ENCODE measurements around the gene BDKRB1. TPM values are rescaled to one million over a fixed set of nuclear protein-coding genes. Genes with fewer than 3 reads are reported as not detected.

Gene BDKRB1
- total and polyA plus RNA-seq, 9 of the 15 experiments (the other 6 are each of a cell fraction or from before 2014, with no cell fraction given): 0.06 to 0.23 (median 0.09) TPM; not detected in 1

DNA sequence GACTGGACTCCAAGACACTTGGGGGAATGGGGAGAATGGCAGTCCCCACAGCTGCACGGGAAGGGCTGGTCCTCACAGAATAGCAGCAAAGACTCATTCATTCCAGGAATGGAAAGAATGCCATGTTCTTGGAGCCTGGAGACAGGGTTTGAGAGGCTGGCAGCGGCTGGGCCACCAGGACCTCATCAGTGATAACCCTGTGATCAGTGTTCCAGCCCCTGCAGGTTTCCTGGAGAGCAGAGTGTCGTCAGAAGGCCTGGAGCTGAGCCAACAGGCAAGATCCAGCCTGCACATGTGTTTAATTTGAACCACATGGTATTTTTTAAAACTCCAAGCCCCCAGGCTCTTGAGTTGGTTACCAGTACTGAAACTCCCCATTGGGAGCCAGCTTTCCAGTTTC is 11.3 kb downstream of the BDKRB1 start (continued):
- TF ChIP-seq ZSCAN29 (IDR thresholded peaks at IDR 0.05) (no peak), ADNP (tag; IDR thresholded peaks at IDR 0.05) (no peak)

GRCh38 chr14:96267916-96268315 is 11.9 kb downstream of the BDKRB1 start:
- ChIA-PET POLR2A (no interaction called here), CTCF (ENCODE audit: low intra/inter-chr PET ratio) (no interaction called here)
- H3K4me1 ChIP-seq (replicated peaks in 1 of 2; ENCODE audit: control insufficient read depth in 2 of 2, insufficient read depth in 2 of 2, low read length in 2 of 2): peaks cover 0 to 4% of the 10 kb centered on the region in 2 experiments; a peak in 2 of 5 replicates
- no peaks in the 10 kb centered on the region for H3K9me3 ChIP-seq (replicated peaks; ENCODE audit: control insufficient read depth, insufficient read depth, low read depth, low read length)
- H3K9me1 ChIP-seq (ENCODE audit: control insufficient read depth, insufficient read depth, low read length): no peaks in the 10 kb centered on the region
- BruUV-seq (replicated peaks): no TSS peak
- H3K4me2 ChIP-seq (ENCODE audit: insufficient read depth, low read length): no peak overlapping the region
- WGBS (ENCODE audit: insufficient coverage, low coverage, missing lambda C conversion rate): 0% methylated on average over 4 of the region's 5 CpGs
- H4K20me1 ChIP-seq (replicated peaks; ENCODE audit: control insufficient read depth, insufficient read depth, low read length): no peaks in the 10 kb centered on the region
- H2AFZ ChIP-seq (ENCODE audit: low read depth, low read length): no peak overlapping the region
- H3K27me3 ChIP-seq (ENCODE audit: control insufficient read depth in 2 of 2, insufficient read depth in 2 of 2, low read length in 2 of 2): peaks cover 3 to 45% of the 10 kb centered on the region in 2 experiments; a peak in 4 of 5 replicates
- H3K4me3 ChIP-seq: no peak overlapping the region
- DNase-seq (ENCODE audit: extremely low read depth in 1 of 4, low spot score in 3 of 4) (no peak), FAIRE-seq (no peak), ATAC-seq (no peak)
- no peak overlapping the region for H3K27ac ChIP-seq (ENCODE audit: extremely low read depth, low read depth, low read length)
- intact Hi-C loops (cut with micrococcal nuclease) (no loop called here), in situ Hi-C loops (cut with MboI) (loop anchor here (10.0 to 25.0 kb wide), 2 partner anchors 153 to 706 kb away; no protein-coding TSS in a partner anchor)
- H3K79me2 ChIP-seq (ENCODE audit: control insufficient read depth, insufficient read depth, low read length): no peaks in the 10 kb centered on the region
- no peaks in the 10 kb centered on the region for H3K36me3 ChIP-seq (ENCODE audit: control insufficient read depth, insufficient read depth, low read length)
- no peak overlapping the region for H3K9ac ChIP-seq (ENCODE audit: insufficient read depth in 1 of 2, low read depth in 2 of 2, low read length in 2 of 2)
- TF ChIP-seq ZNF318 (IDR thresholded peaks at IDR 0.05; ENCODE audit: borderline replicate concordance in 1 of 2, low read depth in 1 of 2) (no peak), MXI1 (IDR thresholded peaks at IDR 0.05; ENCODE audit: low read depth, low read length) (no peak), XRCC5 (IDR thresholded peaks at IDR 0.05; ENCODE audit: low read depth, low read length) (no peak), GMEB1 (CRISPR knock-in tag; IDR thresholded peaks at IDR 0.05) (no peak), HLTF (IDR thresholded peaks at IDR 0.05) (no peak), NR2F6 (CRISPR knock-in tag; IDR thresholded peaks at IDR 0.05) (no peak), ATF6 (CRISPR knock-in tag; IDR thresholded peaks at IDR 0.05) (no peak), CREBBP (IDR thresholded peaks at IDR 0.05; ENCODE audit: low read depth, low read length) (no peak), ADNP (tag; IDR thresholded peaks at IDR 0.05) (no peak)
